Urinary bladder (tissue), 4 donors: Measurements from ENCODE around the gene ABHD3. TPM values are rescaled to one million over a fixed set of nuclear protein-coding genes. Genes with fewer than 3 reads are reported as not detected.

Source experiments
- DNase-seq: peaks from one replicate; pipeline ENCODE4 v3.0.0-alpha.2; 2015; ENCODE audit errors: extremely low spot score
- H3K27ac ChIP-seq: one replicate; pipeline ENCODE4 v1.5.1; 2013; ENCODE audit warnings: low read depth, mild to moderate bottlenecking, moderate library complexity
- H3K36me3 ChIP-seq: one replicate; pipeline ENCODE4 v1.6.1; 2013; ENCODE audit warnings: mild to moderate bottlenecking, moderate library complexity; ENCODE audit not compliant: insufficient read depth
- H3K4me1 ChIP-seq: one replicate; pipeline ENCODE4 v1.6.1; 2013; ENCODE audit warnings: mild to moderate bottlenecking, moderate library complexity; ENCODE audit not compliant: insufficient read depth
- H3K4me3 ChIP-seq: one replicate; pipeline ENCODE4 v1.5.1; 2013; ENCODE audit warnings: low read depth, low read length
- WGBS: extraction: QIAGEN DNeasy Blood & Tissue Kit; methylation state at CpG from one replicate; pipeline ENCODE4 v1.1.7; 2013; 5-methylcytosine and 5-hydroxymethylcytosine counted together
- polyA plus RNA-seq: library from polyadenylated mRNA; stranded (reverse); fragments of 200-250 nt; gene quantifications from one replicate; pipeline ENCODE4 v1.2.3, GENCODE V29; 2013
- small RNA-seq: library from RNA; depleted of rRNA; stranded (forward); fragments of <200 nt; gene quantifications from one replicate; pipeline ENCODE3, GENCODE V24; 2014
- total RNA-seq: library from RNA; depleted of rRNA; stranded (reverse); fragments of >200 nt; gene quantifications from one replicate; pipeline ENCODE4 v1.2.3, GENCODE V29; 2014
- donor health status: healthy with polysubstance abuse.
- donor health status: healthy.

The ABHD3 gene
- total and polyA plus RNA-seq, 2 donors = 14.2 to 21.4 TPM

DNA sequence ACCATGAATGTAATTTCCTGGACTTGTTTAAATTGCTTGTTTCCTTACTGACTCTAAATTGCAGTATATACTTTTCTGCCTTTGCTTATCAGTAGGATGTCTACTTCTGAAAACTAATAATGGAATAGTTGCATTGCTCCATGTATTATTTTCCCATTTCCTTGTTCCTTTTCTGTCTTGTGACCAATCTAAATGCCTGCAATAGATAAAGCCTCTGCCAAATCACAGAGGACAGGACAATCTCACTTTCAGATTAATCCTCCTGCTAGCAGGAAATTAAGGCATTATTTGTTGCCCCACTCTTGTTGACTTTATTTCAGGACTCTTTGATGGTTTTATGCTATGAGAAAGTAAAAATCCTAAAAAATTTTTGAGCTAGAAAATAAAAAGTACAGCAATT is 99.4 kb downstream of the ABHD3 start:
- H3K36me3 ChIP-seq = no peaks in the 10 kb centered on the region
- DNase-seq = no peak
- H3K4me1 ChIP-seq = no peaks in the 10 kb centered on the region
- H3K4me3 ChIP-seq = no peak overlapping the region
- no peak overlapping the region for H3K27ac ChIP-seq

DNA sequence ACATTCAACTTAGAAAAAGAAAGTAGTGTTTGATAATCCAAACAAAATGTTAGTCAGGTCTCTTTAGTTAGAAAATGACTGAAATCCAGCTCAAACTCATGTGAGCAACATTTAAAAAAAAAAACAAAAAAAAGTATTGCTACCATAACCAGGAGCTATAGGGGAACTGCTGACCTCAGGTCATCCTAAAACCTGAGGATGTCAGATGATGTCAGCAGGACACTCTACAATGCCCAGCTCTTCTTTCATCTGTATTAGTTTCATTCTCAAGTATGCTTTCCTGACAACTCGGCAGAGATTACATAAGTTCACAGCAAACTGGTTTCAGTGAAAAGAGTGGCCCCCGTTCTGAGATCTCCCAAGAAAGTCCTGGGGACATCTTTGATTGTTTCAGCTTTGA is 99.9 kb downstream of the ABHD3 start:
- Histone ChIP-seq H3K36me3 (no peaks in the 10 kb centered on the region), H3K27ac (no peak overlapping the region), H3K4me1 (no peaks in the 10 kb centered on the region), H3K4me3 (no peak overlapping the region)
- no peak for DNase-seq
- 46% methylated on average over 2 of the region's 2 CpGs for WGBS

DNA sequence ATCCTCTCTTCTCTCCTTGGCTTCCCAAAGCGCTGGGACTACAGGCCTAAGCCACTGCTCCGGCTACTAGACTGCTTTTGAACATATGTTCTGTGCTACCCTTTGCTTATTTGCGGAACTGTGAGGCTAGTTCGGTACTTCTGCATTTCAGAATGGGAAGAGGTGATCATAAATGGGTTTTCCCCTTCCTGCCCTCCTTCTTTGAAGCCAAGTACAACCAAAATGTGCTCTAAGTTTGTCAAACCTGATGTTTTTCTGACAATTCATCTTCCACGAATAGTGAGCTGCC is 102.3 kb downstream of the ABHD3 start:
- Histone ChIP-seq H3K4me1 (no peaks in the 10 kb centered on the region), H3K36me3 (no peaks in the 10 kb centered on the region), H3K27ac (no peak overlapping the region), H3K4me3 (no peak overlapping the region)
- no peak for DNase-seq
- WGBS = 87% methylated on average over 5 of the region's 5 CpGs

Small RNA genes within 50 kb of the gene (small RNA-seq; reads per million reads assigned to genes)
- gene MIR320C1 (not detected), gene RF00019 (not detected), gene RF01241 (not detected)

Other genes with a start within 250 kb of the ABHD3 start
- gene ESCO1, start 104.1 kb downstream of the ABHD3 start, total RNA-seq = 41.8 TPM
- 9.4 TPM for gene ESCO1, start 104.1 kb downstream of the ABHD3 start, polyA plus RNA-seq
- 10.6 TPM for gene SNRPD1, start 92.5 kb downstream of the ABHD3 start, total RNA-seq
- gene SNRPD1, start 92.5 kb downstream of the ABHD3 start, polyA plus RNA-seq = 15.5 TPM
- gene MIB1, start 36.0 kb upstream of the ABHD3 start, total RNA-seq = 103 TPM
- 14.0 TPM for gene MIB1, start 36.0 kb upstream of the ABHD3 start, polyA plus RNA-seq